A549 treated with CpdA at 1 μM for 4 hours (cell line): ENCODE data around the gene ZSWIM8. TPM values are rescaled to one million over a fixed set of nuclear protein-coding genes. Genes with fewer than 3 reads are reported as not detected.

Source experiments
- total RNA-seq: library from RNA; stranded (reverse); fragments of 200-300 nt; extraction: Qiagen RNA extraction; gene quantifications from 5 replicates; pipeline ENCODE4 v1.2.3, GENCODE V29; 2022; ENCODE audit warnings: low read depth

The ZSWIM8 gene, protein sequence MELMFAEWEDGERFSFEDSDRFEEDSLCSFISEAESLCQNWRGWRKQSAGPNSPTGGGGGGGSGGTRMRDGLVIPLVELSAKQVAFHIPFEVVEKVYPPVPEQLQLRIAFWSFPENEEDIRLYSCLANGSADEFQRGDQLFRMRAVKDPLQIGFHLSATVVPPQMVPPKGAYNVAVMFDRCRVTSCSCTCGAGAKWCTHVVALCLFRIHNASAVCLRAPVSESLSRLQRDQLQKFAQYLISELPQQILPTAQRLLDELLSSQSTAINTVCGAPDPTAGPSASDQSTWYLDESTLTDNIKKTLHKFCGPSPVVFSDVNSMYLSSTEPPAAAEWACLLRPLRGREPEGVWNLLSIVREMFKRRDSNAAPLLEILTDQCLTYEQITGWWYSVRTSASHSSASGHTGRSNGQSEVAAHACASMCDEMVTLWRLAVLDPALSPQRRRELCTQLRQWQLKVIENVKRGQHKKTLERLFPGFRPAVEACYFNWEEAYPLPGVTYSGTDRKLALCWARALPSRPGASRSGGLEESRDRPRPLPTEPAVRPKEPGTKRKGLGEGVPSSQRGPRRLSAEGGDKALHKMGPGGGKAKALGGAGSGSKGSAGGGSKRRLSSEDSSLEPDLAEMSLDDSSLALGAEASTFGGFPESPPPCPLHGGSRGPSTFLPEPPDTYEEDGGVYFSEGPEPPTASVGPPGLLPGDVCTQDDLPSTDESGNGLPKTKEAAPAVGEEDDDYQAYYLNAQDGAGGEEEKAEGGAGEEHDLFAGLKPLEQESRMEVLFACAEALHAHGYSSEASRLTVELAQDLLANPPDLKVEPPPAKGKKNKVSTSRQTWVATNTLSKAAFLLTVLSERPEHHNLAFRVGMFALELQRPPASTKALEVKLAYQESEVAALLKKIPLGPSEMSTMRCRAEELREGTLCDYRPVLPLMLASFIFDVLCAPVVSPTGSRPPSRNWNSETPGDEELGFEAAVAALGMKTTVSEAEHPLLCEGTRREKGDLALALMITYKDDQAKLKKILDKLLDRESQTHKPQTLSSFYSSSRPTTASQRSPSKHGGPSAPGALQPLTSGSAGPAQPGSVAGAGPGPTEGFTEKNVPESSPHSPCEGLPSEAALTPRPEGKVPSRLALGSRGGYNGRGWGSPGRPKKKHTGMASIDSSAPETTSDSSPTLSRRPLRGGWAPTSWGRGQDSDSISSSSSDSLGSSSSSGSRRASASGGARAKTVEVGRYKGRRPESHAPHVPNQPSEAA (N-terminal part only)
- 30.2 to 48.2 TPM (median 46.1 TPM) in 5 replicates for total RNA-seq

DNA sequence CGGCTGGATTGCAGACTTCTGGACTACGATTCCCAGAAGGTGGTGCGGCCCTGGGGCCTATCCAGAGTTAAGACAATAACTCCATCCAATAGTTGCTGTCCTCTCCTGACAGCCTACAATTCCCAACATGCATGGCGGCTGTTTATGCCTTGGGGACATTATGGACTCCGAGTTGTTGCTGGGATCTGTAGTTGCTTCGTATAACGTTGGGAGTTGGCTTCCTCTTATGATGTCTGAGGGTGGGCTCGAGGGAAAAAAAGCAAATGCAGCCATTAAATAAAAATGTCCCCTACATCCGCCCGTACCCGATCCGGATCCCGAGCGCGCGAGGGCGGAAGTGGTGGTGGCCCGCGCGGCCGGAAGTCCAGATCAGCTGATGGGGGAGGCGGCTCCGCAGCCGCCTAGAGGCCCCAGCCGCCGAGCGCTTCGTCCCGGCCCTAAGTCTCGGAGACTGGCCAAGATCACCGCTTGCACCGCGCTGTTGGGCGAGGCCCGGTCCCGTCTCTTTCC, at the start of gene ZSWIM8:
Gene ZSWIM8, plus strand, starts transcription at position 396 of the 510 bp plus-strand sequence. CDS start 273 bp downstream, outside the sequence.

DNA sequence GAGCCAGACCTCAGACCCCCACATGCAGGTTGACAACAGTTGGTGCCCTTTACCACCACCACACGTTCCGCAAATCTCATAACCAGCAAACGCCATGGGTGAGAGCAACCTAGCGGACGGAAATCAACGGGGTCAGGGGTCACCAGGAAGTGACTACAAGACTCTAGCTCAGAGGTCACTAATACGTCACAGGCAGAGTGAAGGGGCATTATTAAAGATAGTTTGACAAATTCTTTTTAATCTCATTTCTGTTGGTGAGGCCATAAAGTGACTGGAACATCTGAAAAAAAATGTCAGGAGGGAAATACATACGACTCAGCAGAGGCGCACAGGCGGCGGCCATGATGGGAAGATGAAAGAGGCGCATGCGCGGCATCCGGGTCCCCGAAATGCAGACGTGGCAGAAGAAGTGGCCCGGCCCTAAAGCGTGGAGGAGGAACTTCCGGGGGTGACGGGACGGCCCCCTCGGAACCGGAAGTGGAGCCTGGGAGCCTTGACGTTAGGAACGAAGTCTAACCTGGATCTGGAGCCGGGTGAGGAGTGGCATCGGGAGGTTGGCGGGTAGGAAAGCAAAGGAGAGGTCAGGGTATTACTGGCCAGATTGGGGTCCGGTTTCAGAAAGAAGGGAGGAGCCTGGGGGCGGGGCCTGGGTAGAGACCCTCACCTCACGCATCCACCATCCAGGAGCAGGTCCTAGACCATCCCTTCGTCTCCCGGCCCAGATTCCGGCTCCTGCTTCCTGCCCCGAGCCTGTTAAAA, 41.3 kb upstream of the ZSWIM8 start, which contains the start of gene SEC24C:
Gene SEC24C, plus strand, starts transcription at position 468 of the 759 bp plus-strand sequence. CDS start 2,461 bp downstream, outside the sequence.

DNA sequence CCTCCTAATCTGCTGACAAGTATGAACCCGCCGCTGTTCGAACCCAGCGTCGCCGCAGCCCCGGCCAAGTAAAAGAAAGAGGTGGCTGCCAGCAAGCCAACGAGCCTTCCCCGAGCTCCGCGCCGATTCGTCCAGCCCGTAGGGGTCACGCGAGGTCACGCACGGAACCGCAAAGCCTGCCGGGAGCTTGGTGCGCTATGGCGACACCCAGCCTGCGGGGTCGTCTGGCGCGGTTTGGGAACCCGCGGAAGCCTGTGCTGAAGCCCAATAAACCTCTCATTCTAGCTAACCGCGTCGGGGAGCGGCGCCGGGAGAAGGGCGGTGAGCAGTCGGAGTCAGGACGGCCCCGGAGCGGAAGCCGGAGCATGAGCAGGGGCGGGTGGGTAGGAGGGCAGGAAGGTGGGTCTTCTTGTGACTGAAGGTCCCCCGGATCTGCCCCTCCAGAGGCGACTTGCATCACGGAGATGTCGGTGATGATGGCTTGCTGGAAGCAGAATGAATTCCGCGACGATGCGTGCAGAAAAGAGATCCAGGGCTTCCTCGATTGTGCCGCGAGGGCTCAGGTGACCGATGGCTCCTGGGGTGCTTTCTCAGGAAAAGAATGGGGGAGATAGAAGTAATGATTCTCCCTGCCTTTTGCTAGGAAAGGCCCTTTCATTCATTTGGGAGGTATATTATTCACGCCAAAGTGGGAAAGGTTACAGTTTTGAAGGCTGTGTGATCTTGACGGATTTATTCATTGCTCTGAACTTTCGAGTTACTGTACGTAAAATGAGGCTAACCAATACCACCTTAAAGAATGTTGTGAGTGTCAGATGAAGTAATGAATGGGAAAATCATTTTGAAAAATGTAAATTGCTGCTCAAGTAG, 3.3 kb upstream of the ZSWIM8 start, which contains the start of gene CHCHD1:
Gene CHCHD1, plus strand, starts transcription at position 170 of the 870 bp plus-strand sequence. Its CDS starts 28 bp downstream, at position 198.

Other genes with a start within 250 kb of the ZSWIM8 start
- 8.7 to 12.2 TPM (median 12.1 TPM) in 5 replicates for gene USP54, start 194.3 kb upstream of the ZSWIM8 start, total RNA-seq
- gene MYOZ1, start 144.1 kb upstream of the ZSWIM8 start, total RNA-seq, result 0.08 TPM in 1 of 5 replicates, not detected in the others
- gene SYNPO2L, start 129.6 kb upstream of the ZSWIM8 start, total RNA-seq, result 0.03 TPM in 1 of 5 replicates, not detected in the others
- gene AGAP5, start 87.5 kb upstream of the ZSWIM8 start, total RNA-seq, result 2.3 to 3.5 TPM (median 2.5 TPM) in 5 replicates
- gene SEC24C, start 41.2 kb upstream of the ZSWIM8 start, total RNA-seq, result 54.4 to 65.8 TPM (median 63.6 TPM) in 5 replicates
- gene CHCHD1, start 3.6 kb upstream of the ZSWIM8 start, total RNA-seq, result 54.1 to 75.5 TPM (median 70.1 TPM) in 5 replicates
- 12.0 to 17.7 TPM (median 16.8 TPM) in 5 replicates for gene NDST2, start 26.0 kb downstream of the ZSWIM8 start, total RNA-seq
- 16.9 to 19.9 TPM (median 19.5 TPM) in 5 replicates for gene CAMK2G, start 88.9 kb downstream of the ZSWIM8 start, total RNA-seq
- 155 to 168 TPM (median 161 TPM) in 5 replicates for gene PLAU, start 125.5 kb downstream of the ZSWIM8 start, total RNA-seq
- 92.2 to 132 TPM (median 119 TPM) in 5 replicates for gene VCL, start 212.5 kb downstream of the ZSWIM8 start, total RNA-seq